GM19240 (cell line): ENCODE measurements around the gene CLEC1B.
"Not testable (repeated sequence)": the region's sequence is repeated elsewhere in the genome, so short reads cannot be mapped to it uniquely, and the experiment has no call there.

Experiments
- DNase-seq: peaks from one replicate; pipeline ENCODE4 v3.0.0; 2011; ENCODE audit warnings: low spot score; ENCODE audit not compliant: insufficient read length

The CLEC1B gene

DNA sequence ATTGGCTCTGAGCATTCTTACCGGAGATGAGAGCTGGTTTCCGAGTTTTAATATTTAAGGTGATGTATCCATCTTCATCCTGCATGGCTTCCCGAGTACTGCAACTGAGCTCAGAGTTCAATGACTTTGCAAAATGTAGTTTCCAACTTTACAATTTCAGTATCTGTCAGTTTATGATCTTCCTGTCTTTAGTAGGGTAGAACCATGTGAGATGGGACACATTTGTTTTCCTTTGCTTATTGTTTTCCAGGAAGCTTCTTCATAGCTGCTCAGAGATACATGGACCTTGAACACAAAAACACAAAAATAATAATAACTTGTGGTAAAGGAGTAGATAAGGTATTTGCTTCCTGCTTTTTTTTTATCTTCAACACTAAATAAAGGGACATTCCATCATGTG lies at the start of gene CLEC1B:
Gene CLEC1B, minus strand, starts transcription at position 106 of the 400 bp plus-strand sequence. Its CDS starts 21 bp downstream, at position 85.
- DNase-seq: no peak

DNA sequence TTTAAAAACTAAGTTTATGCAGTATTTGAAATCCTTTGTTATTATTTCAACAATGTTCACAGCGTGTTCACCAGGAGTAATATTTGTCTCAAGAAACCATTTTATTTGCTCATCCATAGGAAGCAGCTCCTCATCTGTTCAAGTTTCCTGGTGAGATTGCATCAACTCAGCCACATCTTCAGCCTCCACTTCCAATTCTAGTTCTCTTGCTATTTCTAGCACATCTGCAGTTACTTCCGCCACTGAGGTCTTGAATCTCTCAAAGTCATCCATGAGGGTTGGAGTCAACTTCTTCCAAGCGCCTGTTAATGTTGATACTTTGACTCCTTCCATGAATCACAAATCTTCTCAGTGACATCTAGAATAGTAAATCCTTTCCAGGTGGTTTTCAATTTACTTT lies 49.6 kb upstream of the CLEC1B start:
- no peak for DNase-seq

DNA sequence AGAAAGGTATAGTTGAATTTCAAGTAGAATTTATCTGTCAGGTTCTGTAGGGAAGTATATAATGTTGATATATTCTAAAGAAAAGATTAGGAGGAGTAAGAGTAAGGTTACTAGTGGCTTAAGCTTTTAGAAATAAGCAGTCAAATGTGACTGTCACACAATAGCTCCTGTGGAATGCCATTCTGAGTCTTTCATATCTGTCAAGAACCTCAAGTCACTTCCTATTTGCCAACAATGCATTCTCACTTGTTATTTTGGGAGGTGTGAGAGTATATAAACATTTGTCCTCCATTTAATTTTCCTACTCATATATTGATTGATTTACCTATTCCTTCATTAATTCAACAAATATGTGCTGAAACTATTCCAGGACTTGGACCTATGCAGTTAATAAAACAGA lies 43.2 kb upstream of the CLEC1B start:
- DNase-seq: no peak

DNA sequence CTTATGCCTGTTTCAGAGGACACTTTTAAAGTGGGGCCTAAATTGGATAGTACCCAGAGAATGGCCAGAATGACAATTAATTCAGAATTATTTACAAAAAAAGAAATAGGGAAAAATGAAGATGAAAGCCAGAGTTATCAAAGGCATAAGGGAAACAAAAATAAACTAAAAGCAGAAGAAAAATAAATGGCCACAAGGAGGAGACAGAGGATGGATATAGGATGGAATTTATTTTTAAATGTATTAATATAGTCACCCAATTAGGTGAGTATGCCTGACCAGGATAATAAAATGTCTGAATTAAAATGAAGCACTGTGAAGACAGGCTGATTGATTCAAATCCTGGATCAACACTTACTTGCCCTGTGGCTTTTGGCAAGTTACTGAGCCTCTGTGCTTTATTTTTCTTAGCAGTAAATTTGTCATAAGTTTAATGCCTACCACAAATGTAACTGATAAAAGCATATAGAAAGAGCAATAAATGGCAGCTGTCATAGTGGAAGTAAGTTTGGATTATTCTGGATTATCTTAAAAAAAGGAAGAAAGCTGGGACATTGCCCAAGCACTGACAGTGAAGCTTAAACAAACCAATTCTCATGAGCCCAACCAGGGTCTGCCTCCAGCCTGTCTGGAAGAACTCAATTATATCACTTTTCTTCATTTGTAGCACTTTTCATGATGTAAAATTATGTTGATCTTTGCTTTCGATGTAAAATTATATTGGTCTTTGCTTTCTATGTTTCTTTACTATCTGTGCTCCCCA lies 35.0 kb upstream of the CLEC1B start:
- DNase-seq: no peak

DNA sequence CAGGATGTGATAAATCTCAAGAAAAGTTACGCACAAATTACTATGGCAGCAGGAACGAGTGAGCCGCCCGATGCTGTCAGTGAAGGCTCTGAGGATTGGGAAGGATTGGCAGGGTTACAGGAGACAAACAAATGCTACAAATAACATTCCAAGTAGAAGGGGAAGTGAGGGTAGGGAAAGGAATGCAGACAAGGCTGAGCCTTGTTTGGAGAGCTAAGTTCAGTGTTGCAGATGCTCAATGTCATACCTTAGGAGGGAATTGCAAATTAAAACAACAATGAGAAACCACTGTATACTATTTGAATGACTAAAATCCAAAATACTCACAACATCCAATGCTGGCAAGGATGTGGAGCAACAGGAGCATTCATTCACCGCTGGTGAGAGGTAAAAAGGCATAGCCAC lies 32.9 kb upstream of the CLEC1B start:
- no peak for DNase-seq

DNA sequence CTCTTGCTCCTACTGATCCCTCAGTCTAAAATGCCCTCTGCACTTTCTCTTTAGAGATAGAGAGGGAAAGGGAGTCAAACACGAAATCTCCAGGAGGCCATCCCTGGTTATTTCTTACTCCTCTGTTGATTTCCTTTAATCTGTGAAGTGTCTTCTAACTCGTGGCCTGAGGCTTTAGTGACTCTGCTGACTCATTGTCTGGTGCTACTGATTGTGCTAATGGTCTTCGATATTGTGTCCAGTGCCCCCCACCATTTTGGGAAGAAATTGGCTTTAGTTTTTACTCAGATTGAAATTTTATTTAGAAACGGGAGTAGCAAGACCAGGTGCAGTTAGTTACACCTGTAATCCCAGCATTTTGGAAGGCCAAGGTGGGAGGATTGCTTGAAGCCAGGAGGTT lies 32.4 kb upstream of the CLEC1B start:
- DNase-seq: no peak

DNA sequence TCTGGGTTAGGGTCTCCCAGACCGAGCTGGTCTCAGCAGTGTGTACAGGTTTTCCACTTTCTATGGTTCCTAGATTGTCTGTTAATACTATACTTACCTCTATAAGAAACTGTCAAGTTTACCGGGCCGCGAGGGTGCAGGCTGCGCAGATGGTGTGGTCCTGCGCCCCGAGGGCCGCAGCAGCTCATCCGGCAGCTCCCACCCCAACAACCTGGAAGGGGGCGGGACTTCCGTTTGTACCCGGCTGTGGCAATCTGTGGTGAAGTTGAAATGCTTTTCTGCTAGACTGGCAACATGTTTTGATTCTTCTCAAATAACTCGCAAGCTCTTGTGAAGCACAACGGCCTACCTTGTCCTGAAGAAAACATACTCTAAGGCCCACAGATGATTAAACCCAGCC lies 31.5 kb upstream of the CLEC1B start, which contains the start of gene CLEC9A:
Gene CLEC9A, plus strand, starts transcription at position 237 of the 400 bp plus-strand sequence. CDS start 22,006 bp downstream, outside the sequence.
- DNase-seq: no peak

DNA sequence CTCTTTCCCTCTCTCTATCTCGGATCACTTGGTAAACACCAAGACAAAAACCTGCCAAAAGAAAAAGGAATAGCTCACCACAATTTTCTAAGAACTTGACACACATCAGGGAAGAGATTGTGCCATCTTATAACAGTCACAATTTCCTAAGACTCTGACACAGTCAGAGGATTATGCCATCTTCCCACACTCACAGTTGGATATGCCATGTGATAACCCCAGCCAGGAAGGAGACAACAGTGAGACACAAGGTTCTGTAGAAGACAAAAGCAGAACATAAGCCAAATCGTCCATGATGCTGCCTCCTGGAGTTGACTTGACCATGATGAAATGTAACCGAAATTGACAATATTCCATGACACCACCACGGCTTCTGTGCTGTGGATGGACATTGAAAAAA lies 28.8 kb upstream of the CLEC1B start:
- no peak for DNase-seq

DNA sequence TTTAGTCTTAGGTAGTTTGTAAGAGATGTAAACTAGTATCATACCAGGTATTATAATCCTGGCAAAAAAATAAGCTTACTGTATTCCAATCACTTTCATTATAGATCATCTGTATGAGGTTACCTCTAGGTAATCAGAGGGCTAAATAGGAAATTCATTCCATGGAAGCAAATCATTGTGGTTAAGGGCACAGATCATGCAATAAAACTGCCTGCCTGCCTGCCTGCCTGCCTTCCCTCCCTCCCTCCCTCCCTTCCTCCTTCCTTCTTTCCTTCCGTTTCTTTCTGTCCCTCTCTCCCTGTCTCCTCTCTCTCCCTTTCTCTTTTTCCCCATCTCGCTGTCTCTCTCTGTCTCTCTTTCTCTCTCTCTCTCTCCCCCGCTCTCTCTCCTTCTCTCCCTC lies 28.4 kb upstream of the CLEC1B start:
- DNase-seq: no peak

DNA sequence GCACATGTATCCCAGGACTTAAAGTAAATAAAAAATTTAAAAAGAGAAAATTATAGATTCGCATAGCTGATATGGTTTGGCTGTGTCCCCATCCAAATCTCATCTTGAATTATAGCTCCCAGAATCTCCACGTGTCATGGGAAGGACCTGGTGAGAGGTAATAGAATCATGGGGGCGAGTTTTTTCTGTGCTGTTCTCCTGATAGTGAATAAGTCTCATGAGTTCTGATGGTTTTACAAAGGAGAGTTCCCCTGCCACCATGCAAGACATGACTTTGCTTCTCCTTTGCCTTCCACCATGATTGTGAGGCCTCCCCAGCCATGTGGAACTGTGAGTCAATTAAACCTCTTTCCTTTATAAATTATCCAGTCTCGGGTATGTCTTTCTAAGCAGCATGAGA lies 27.7 kb upstream of the CLEC1B start:
- not testable (repeated sequence) for DNase-seq

DNA sequence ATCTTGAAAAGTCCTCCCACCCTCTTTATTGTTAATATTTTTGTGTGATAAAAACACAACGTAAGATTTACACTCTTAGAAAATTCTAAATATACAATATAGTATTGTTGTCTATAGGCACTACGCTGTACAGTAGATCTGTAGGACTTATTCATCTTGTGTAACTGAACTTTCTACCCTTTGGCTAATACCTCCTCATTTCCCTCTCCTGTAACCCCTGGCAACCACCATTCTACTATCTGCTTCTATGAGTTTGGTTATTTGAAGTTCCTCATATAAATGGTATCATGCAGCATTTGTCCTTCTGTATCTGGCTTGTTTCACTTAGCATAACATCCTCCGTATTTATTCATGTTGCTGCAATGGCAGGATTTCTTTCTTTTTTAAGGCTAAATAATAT lies 26.3 kb upstream of the CLEC1B start:
- no peak for DNase-seq

DNA sequence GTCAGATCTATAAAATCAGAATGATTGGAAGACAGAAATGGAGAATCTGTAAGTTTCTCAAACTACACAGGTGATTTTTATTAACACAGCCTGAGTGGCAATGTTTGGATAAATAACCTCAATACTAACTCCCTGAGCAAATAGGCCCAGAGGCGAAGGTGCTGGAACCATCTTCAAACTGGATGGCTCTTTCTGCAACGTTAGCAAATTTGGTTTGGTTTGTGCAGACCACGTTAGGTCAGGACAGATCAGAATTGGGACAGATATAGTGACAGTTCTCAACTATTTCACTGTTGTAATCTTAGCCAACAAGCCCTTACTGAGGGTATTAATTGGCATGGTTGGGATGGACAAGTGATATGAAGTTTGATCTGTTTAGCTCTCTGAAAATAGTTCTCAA lies 22.4 kb upstream of the CLEC1B start:
- no peak for DNase-seq

DNA sequence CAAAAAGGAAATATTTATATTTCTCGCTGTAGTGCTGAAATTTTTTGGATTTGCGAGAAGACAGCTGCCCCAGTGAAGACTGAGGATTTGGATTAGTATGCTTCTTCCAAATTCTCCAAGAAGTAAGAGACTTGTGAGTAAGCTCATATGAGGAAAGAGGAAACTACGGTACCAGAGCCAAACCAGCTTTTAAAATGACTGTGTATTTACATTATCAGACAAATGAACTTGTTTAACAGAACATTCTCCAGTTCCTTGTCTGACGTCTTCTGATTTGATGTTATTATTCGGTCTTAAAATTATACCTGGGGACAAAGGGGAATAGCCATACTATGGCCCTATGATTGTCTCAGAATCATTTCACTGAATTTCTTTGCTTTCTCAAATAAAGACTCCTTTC lies 19.5 kb upstream of the CLEC1B start:
- DNase-seq: no peak

DNA sequence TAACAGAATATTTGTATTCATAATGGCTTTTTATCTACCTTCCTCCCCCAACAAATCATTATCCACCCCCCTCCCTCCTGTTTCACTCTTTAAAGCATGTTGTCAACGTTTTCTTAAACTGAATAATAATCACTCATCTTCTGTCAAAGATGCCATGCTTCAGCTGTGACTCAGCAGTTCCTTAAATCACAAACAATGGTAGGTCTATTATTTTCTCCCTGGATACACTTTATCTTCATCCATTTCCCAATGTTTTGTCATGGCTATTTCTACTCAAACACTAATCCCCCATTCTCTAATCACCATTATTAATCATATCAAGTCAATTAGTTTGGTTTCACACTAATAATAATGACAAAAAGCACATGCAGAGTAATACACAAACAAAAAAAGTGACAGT lies 18.0 kb upstream of the CLEC1B start:
- no peak for DNase-seq

DNA sequence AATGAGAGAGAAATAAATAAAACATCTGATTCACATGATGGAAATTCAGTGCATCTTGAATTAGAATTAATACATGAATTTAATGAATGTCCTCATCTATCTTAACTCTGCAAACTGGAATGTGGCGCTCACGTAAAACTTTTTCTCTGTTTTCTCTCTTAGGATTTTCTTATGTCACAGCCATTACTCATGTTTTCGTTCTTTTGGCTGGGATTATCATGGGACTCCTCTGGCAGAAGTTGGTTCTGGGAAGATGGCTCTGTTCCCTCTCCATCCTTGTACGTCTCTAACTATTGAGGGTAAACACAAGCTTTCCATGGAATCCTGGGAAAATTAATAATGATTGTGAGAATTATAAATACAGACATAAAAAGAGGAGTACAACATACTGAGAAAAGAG lies 16.5 kb upstream of the CLEC1B start:
- no peak for DNase-seq

DNA sequence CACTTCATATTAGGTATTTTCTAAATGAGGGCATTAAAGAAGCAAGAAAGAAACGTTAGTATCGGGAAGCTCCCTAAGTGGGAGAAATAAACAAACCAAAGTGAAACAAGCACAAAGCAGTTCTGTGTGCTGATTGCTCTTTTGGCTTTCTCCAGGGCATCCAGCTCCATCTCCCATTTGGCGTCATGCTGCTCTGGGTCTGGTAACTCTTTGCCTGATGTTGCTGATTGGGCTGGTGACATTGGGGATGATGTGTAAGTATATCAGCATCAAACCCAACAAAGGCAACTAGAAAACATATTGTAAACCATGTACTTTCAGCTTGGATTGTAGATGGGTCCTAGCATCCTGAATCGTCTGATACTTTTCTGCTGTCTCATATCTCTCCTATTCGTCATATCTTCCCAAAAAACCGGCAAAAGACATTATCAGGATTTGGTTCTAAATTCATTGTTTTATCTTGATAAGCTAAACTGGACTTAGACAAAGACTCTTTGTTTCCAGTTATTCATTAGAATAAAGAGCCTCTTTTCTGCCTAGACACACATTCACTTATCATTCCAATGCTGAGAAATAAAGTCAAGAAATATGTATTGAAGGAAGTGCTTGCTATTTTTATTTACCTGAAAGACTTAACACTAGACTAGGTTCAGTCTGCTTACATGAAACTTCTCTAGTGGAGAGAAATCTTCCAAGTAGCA lies 13.9 kb upstream of the CLEC1B start:
- no peak for DNase-seq

DNA sequence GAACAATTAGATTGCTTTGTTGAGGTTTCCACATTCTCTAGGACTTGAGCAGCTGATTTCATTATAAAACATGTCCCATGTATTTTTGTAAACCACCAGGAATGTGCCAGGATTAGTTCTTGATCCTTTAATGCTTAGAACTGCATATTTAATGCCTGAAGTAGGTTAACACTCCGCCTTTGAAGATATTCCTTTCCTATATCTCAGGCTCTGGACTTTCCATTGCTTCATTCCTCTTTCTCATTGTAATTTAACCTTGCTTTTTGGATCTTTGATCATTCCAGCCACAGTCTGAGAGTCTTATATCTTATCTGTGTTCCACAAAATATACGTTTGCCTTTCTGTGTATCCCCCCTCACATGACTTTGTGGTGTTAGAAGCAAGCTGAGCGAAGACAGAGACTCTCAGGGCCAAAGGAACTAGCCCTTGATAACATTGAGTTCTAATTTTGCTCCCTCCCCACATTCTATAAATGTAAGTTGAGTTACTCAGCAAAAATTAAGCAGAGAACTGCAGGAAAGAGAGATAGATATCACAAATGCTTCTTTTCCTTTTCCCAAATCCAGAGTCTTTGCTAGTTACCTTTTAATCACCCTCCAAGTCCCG lies 2.4 kb upstream of the CLEC1B start:
- DNase-seq: no peak

DNA sequence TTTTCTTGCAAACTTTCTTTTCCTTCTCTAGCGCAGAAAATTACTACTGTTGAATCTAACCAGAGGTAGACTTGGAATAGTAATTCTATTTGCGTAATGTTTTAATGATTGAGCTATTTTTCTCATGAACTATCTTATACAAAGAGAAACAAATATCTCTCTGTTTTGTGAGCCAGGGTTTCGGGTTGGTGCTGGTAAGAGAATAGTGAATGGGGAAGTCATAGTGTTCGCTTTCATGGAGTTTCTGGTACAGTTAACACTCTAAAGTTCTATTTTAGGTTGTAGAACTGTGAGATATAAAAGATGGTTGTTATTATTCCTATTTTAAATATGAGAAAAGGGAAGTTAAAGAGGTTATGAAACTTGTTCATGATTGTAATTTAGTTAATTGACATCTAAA lies 6.6 kb downstream of the CLEC1B start:
- no peak for DNase-seq

DNA sequence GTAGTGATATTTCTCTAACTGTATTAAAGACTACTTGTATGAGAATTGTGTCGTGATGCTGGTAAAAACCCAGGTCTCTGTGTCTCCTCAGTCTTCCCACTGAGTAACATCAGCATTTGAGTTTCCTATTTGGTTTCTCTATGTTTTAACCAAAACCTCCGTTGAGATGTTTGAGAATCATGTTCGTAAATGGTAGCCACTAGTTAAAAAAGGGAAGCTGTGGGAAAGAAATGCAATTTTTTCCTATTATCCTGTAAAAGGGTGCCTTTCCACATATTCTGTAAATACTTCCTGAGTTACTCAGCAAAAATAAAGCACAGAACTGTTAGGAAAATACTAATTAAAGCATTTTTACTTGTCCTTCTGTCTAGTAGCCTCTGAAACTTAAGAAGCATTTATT lies 7.0 kb downstream of the CLEC1B start:
- no peak for DNase-seq

DNA sequence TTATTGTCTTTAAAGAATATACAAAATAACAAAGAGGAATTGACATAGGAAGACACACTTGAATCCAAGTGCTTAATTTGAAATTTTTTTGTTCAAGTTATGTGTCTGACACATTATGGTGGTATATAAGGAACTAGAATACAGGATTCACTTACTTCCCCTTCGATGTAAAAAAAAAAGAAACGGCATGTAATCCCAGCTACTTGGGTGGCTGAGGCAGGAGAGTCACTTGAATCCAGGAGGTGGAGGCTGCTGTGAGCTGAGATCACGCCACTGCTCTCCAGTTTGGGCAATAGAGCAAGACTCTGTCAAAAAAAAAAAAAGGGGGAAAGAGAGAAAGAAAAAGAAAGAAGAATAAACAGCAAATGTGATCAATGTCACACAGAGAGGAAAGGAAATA lies 18.8 kb downstream of the CLEC1B start:
- no peak for DNase-seq

DNA sequence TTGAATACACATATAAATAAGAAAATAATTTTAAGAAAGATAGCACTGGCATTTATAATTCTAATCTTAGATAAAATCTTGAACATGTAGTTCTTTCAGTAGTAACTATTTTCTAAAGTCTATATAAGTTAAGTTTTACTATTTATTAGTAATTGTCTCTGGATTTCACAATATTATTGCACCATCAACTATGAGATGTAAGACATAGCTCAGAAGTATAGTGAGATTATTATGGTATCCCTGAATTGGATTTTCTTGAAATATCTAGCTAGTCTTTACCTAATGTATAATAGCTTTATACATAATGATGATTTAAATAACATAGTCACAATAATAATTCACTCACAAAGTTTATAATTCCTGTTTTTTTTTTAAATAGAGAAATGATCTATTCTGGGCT lies 21.0 kb downstream of the CLEC1B start:
- DNase-seq: no peak

DNA sequence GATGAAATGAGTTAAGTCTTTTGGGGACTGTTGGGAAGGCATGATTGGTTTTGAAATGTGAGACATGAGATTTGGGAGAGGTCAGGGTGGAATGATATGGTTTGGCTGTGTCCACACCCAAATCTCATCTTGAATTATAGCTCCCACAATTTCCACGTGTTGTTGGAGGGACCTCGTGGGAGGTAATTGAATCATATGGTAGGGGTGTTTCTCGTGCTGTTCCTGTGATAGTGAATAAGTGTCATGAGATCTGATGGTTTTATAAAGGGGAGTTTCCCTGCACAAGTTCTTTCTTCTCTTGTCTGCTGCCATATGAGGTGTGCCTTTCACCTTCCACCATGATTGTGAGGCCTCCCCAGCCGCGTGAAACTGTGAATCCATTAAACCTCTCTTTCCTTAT lies 22.3 kb downstream of the CLEC1B start:
- not testable (repeated sequence) for DNase-seq

DNA sequence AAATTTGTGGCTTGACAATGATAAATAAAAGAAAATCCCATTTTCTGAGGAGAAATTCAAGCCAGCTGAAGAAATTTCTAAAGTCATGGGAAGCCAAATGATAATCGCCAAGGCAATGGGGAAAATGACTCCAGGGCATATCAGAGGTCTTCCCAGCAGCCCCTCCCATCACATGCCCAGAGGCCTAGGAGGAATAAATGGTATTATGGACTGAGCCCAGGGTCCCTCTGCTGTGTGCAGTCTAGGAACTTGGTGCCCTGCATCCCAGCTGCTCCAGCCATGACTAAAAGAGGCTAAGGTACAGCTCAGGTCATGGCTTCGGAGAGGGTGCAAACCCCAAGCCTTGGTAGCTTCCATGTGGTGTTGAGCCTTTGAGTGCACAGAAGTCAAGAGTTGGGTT lies 23.3 kb downstream of the CLEC1B start:
- DNase-seq: no peak
